NCI-H146 (cell line): ENCODE results near the gene GKAP1.
"Not testable (repeated sequence)": the region's sequence is repeated elsewhere in the genome, so short reads cannot be mapped to it uniquely, and the experiment has no call there.

ENCODE experiments used
- DNase-seq: peaks from one replicate; lab custom pipeline; 2025; lab: John Stamatoyannopoulos, UW

The GKAP1 gene

DNA sequence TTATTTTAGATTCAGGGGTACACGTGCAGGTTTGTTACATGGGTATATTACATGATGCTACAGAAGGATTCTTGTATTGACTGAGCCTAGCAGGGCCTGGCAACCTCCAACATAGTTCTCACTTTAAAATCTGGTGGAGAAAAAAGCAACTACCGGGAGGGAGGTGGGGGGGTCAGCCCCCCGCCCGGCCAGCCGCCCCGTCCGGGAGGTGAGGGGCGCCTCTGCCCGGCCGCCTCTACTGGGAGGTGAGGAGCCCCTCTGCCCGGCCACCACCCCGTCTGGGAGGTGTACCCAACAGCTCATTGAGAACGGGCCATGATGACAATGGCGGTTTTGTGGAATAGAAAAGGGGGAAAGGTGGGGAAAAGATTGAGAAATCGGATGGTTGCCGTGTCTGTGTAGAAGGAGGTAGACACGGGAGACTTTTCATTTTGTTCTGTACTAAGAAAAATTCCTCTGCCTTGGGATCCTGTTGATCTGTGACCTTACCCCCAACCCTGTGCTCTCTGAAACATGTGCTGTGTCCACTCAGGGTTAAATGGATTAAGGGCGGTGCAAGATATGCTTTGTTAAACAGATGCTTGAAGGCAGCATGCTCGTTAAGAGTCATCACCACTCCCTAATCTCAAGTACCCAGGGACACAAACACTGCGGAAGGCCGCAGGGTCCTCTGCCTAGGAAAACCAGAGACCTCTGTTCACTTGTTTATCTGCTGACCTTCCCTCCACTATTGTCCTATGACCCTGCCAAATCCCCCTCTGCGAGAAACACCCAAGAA lies 88.8 kb downstream of the GKAP1 start:
- DNase-seq = not testable (repeated sequence)

DNA sequence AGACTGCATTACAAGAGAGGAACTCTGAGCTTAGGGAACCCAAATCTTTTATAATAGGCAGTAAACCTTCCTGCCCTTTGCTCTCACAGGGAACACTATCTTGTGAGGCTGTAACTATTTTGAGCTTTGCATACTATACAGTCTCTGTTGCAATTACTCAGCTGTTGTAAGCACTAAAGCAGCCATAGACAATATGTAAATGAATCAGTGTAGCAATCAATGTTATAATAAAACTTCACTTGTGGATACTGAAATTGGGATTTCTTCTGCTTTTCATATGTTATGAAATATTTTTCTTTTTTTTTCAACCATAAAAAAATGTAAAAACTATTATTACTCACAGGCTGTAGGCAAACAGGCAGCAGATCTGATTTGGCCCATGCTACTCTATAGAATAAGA lies 93.1 kb downstream of the GKAP1 start:
- DNase-seq = no peak

DNA sequence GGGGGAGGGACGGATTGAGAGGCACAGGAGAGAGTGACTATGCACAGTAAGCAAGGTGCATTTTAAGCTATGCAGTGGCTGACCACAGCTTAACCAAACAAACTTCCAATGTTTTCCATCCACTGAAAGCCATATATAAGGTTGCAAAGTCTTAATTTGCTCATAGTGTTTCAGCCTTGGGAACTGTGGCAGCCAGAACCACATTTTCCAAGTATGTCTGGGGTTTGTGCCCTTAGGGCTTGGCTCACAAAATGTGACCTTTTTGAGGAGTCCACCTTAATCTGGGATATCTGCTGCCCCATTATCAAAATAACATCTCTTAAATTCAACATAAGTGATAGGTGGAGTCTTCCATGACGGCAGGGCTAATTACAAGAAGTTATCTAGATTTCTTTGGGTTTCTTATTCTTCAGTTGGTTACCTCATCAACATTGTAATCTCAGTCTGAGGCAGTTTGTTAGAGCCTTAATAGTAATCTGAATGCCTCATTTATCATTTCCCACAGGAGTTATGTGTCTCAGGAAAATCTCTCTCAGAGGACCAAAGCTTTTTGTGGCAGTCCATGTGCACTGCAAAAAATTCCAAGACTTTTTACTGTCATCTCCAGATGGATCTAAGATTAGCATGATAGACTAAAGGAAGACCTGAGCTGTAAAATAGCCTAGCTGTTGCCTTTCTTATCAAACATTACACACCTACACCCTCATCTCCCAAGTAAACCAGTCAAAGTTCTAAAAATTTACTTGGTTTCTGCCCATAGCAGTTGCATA lies 94.7 kb downstream of the GKAP1 start:
- DNase-seq = no peak

DNA sequence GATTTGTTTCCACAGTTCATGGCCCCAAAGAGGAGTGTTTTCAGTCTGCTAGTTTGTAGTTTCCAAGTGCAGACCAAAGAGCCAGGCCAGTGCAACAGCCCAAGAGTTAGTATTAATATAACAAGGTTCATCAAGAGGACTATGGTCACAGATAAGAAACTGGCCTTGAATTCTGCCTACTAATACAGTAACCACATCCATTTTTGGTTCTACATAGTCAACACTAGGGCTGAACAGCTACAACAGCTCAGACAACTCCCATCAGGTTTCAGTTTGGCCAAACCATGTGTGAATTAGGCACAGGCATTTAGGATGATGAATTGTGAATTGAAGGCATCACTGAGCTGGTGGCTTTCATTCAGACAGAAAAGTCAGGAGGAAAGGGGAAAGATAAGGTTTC lies 96.1 kb downstream of the GKAP1 start:
- no peak for DNase-seq

- no peak for DNase-seq
Measured at GRCh38 chr9:83715794-83716193, 101.8 kb downstream of the GKAP1 start.

DNA sequence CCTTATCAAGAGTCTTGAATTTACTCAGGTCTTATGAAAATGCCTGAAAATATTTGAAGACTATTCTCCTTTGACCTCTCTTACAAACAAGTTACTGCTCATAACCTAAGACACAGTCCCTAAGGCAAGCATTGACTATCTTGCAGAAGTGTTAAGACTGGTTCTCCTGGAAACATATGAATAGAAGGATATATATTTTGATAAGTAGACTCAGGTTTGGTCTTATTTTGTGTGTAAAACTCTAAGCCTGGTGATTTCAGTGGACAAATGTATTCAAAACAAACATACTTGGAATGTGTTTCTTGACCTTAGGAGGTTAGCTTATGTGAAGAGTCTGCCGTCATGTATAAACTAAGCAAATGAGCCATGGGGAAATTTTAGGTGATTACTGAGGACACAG lies 102.3 kb downstream of the GKAP1 start:
- no peak for DNase-seq

GRCh38 chr9:83714329-83714728 lies 103.2 kb downstream of the GKAP1 start:
- DNase-seq = no peak

- DNase-seq = peak; percentile 61
Measured at GRCh38 chr9:83708515-83709158, 108.9 kb downstream of the GKAP1 start.

GRCh38 chr9:83707768-83708514 lies 109.6 kb downstream of the GKAP1 start, which contains the start of gene UBQLN1:
Gene UBQLN1 (minus strand): TSS chr9:83707958. CDS start chr9:83707679, 279 bp downstream.
- DNase-seq = peak; percentile 89

DNA sequence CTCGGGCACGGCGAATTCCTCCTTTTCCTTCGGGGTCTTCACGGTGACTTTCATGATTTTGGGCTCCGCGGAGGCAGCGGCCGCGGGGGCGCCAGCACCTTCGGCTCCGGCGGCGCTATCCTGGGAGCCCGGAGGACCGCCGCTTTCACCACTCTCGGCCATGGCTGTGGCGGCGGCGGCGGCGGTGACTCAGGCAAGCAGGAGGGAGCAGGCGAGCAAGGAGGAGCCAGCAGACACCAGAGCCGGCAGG lies 110.1 kb downstream of the GKAP1 start:
- no peak for DNase-seq

- DNase-seq = peak; percentile 67
Measured at GRCh38 chr9:83706676-83707517, 110.7 kb downstream of the GKAP1 start.

DNA sequence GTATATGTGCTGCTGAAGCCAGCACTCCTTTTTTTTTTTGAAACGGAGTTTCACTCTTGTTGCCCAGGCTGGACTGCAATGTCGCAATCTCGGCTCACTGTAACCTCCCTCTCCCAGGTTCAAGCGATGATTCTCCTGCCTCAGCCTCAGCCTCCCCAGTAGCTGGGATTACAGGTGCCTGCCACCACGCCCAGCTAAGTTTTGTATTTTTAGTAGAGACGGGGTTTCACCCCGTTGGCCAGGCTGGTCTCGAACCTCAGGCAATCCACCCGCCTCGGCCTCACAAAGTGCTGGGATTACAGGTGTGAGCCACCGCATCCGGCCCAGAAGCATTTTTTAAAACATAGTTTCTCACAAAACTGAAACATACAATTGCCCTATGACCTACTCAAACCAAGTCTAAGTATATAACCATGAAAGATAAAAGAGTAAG lies 112.3 kb downstream of the GKAP1 start:
- DNase-seq = not testable (repeated sequence)

GRCh38 chr9:83701769-83702168 lies 115.8 kb downstream of the GKAP1 start:
- no peak for DNase-seq

DNA sequence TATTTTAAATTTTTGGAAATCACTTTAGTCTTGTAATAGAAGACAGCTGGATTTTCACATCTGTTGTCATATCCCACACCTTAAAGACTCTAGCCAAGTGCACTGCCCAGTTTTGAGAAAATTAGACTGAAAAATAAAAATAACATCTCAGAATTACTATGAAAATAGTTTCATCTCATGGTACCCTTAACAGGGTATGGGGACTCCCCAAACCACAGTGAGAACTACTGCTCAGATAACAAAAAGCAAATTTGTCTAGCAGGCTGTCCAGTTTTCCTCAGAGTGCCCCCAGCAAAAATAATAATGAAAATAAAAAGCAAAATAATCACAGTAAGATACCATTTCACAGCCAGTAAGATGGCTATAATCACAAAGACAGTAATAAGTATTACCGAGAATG lies 116.3 kb downstream of the GKAP1 start:
- DNase-seq = no peak

DNA sequence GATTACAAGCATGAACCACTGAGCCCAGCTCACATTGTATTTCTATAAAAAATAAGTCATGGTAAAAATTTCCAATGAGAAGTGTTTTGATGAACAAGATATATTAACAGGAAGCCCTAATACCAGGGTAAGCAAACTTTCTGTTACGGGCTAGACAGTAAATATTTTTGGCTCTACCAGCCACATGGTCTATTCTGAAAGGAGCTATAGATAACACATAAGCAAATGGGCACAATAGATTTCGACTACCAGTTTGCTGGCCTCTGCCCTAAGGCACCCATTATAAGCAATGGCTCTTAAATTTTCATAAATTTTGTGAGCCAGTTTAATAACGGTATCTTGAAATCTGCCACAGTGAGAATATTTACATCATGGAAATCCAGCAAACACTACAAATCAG lies 118.0 kb downstream of the GKAP1 start:
- DNase-seq = no peak

GRCh38 chr9:83698976-83699585 lies 118.5 kb downstream of the GKAP1 start:
- no peak for DNase-seq

DNA sequence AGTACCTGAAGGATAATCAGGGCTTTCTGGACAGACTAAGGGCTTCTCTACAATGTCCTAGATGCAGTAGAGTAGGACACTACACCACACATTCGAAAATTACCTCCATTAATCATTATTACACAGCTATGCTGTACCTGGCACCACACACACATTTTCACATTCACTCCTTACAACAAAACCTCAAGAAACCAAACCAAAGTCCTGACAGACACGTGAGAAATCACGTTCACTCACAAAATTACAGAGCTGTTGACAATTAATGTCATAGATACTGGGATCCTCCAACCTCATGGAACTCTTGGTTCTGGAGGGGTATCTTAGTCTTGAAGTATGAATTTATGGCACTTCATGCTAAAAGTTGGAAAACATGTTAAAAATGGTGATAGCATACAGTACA lies 126.1 kb downstream of the GKAP1 start:
- no peak for DNase-seq
